ENCODE data around the gene LMF1. TPM values are rescaled to one million over a fixed set of nuclear protein-coding genes. Genes with fewer than 3 reads are reported as not detected.

The LMF1 gene
- total RNA-seq, 1 donor from 2014 or later, result 14.3 TPM

DNA sequence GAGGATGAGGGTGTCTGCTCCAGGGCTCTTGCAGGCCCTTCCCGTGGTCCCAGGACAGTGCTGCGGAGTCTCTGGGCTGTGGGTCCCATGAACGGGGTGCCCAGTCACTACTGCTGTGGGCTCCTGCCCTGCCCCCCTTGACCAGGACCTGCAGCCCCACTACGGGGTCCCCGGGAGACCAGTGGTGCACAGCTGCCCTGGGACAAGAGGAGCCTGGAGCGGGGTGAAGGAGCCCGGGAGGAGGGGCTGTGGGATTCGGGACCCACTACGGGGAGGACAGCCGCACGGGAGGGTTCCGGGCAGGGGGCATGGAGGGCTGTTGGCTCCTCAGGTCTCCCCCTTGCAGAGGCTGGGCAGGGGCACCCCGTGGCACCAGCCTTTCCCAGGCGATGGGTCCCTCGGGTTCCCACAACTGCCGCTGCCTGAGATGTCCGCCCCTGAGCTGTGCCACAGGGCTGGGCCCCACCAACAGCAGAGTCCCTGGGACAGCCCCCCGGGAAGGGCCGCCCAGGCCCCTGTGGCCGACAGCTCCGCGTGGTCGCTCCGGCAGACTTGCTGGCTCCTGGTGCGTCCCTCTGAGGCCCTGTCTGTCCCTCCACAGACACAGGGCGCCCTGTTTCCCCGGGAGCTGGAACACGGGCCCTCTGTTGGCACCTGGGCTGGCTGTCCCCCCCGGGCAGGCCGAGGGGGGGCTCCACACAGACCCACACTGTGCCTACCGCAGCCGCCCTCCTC, 118.2 kb downstream of the LMF1 start:
- DNase-seq (ENCODE audit: low spot score), result no peak
- Mint-ChIP-seq H3K27ac (no peak overlapping the region), H3K27me3 (ENCODE audit: low read depth) (no peaks in the 10 kb centered on the region), H3K9me3 (peaks cover 26% of the 10 kb centered on the region), H3K4me1 (ENCODE audit: low read depth) (no peaks in the 10 kb centered on the region), H3K4me3 (ENCODE audit: low read depth) (no peak overlapping the region), H3K36me3 (ENCODE audit: low read depth) (no peaks in the 10 kb centered on the region)
- intact Hi-C loops (cut with micrococcal nuclease), result no loop called here

DNA sequence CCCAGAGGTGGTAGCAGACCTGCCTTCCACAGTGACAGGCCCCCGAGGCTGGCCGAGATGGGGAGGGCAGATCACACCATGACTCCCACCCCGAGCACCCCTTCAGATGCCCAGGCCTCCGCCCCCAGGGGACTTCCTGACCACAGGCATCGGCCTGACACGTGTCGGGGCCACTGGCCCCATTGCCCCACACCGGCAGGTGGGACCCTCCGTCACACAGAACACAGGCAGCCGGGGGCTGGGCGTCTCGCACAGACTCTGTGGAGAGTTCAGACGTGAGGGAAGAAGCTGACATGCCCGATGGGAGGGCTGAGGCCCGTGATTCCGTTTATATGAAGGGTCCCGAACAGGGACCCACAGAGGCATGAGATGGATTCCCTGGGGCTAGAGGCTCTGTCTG, 118.9 kb downstream of the LMF1 start:
- Mint-ChIP-seq H3K27ac (no peak overlapping the region), H3K4me1 (ENCODE audit: low read depth) (no peaks in the 10 kb centered on the region), H3K4me3 (ENCODE audit: low read depth) (no peak overlapping the region), H3K36me3 (ENCODE audit: low read depth) (no peaks in the 10 kb centered on the region), H3K9me3 (peaks cover 23% of the 10 kb centered on the region), H3K27me3 (ENCODE audit: low read depth) (no peaks in the 10 kb centered on the region)
- no peak for DNase-seq (ENCODE audit: low spot score)
- intact Hi-C loops (cut with micrococcal nuclease), result no loop called here

DNA sequence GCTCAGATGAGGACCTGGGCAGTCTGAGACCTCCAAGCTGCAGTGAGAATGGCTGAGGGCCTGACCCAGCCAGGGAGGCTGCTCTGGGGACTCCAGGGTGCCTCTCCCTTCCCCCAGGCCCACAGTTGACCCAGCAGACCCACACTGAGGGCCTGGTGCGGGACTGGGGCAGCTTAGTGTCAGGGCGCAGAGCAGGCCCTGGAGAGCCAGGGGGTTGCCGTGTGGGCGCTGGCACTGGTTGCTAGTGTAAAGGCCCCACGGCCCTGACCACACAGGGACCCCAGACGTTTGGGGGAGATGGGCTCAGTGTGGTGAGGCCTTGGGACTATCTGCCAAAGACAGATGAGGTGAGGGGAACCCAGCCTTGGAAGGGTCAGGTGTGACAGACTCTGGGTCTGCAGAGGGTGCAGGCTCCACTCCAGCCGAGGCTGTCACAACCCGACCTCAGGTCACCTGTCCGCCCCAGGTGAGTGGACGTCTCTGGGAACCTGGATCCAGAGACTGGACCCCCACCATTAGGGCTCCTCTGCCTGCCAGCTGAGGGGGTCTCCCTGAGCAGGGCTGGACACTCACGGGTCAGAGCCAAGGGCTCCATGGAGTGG, 119.5 kb downstream of the LMF1 start:
- peaks cover 20% of the 10 kb centered on the region for H3K9me3 Mint-ChIP-seq
- no peaks in the 10 kb centered on the region for H3K4me1 Mint-ChIP-seq (ENCODE audit: low read depth)
- intact Hi-C loops (cut with micrococcal nuclease), result no loop called here
- no peak for DNase-seq (ENCODE audit: low spot score)
- no peaks in the 10 kb centered on the region for H3K36me3 Mint-ChIP-seq (ENCODE audit: low read depth)
- no peaks in the 10 kb centered on the region for H3K27me3 Mint-ChIP-seq (ENCODE audit: low read depth)
- no peak overlapping the region for H3K4me3 Mint-ChIP-seq (ENCODE audit: low read depth)
- no peak overlapping the region for H3K27ac Mint-ChIP-seq

DNA sequence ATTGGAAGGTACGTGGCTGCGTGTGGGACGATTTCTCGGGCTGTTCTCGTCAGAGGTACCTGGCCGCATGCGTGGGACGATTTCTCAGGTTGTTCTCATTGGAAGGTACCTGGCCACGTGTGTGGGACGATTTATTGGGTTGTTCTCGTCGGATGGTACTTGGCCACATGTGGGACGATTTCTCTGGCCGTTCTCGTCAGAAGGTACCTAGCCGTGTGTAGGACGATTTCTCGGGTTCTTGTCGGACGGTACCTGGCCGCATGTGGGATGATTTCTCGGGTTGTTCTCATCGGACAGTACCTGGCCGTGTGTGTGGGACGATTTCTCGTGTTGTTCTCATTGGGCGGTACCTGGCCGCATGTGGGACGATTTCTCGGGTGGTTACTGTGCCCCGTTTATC, 120.1 kb downstream of the LMF1 start:
- Mint-ChIP-seq H3K9me3 (peaks cover 16% of the 10 kb centered on the region), H3K4me1 (ENCODE audit: low read depth) (no peaks in the 10 kb centered on the region)

DNA sequence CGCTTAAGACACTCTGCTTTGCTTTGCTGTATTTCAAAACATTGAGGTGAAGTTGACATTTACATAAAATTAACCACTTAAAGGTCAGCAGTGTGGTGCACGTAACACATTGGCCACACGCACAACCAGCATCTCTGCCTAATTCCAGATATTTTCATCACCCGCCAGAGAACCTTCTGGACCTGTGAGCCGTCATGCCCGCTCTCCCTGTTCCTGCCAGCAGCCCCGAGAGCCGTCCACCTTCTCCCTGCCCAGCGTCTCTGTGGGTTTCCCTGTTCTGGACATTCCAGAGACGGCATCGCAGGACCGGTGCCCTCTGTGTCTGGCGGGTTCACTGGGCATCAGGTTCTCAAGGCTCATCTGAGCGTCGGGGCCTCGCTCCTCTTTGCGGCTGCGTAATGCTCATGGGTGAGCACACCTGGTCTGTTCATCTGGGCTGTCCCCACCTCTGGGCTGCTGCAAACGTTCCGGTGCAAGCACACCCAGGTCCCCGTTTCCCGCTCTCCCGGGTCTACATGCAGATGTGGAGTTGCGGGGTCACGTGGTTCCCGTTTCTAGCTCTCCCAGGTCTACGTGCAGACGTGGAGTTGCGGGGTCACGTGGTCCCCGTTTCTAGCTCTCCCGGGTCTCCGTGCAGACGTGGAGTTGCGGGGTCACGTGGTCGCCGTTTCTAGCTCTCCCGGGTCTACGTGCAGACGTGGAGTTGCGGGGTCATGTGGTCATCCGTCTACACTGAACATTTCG, 122.1 kb downstream of the LMF1 start:
- H3K27ac Mint-ChIP-seq, result no peak overlapping the region
- peaks cover 15% of the 10 kb centered on the region for H3K9me3 Mint-ChIP-seq
- no peaks in the 10 kb centered on the region for H3K27me3 Mint-ChIP-seq (ENCODE audit: low read depth)
- no peaks in the 10 kb centered on the region for H3K36me3 Mint-ChIP-seq (ENCODE audit: low read depth)
- intact Hi-C loops (cut with micrococcal nuclease), result no loop called here
- DNase-seq (ENCODE audit: low spot score), result no peak
- no peaks in the 10 kb centered on the region for H3K4me1 Mint-ChIP-seq (ENCODE audit: low read depth)
- H3K4me3 Mint-ChIP-seq (ENCODE audit: low read depth), result no peak overlapping the region

More for the DNA sequence above, 120.1 kb downstream of the LMF1 start:
- no peak overlapping the region for H3K27ac Mint-ChIP-seq
- no peak overlapping the region for H3K4me3 Mint-ChIP-seq (ENCODE audit: low read depth)
- intact Hi-C loops (cut with micrococcal nuclease), result no loop called here
- no peaks in the 10 kb centered on the region for H3K36me3 Mint-ChIP-seq (ENCODE audit: low read depth)
- DNase-seq (ENCODE audit: low spot score), result no peak
- no peaks in the 10 kb centered on the region for H3K27me3 Mint-ChIP-seq (ENCODE audit: low read depth)

DNA sequence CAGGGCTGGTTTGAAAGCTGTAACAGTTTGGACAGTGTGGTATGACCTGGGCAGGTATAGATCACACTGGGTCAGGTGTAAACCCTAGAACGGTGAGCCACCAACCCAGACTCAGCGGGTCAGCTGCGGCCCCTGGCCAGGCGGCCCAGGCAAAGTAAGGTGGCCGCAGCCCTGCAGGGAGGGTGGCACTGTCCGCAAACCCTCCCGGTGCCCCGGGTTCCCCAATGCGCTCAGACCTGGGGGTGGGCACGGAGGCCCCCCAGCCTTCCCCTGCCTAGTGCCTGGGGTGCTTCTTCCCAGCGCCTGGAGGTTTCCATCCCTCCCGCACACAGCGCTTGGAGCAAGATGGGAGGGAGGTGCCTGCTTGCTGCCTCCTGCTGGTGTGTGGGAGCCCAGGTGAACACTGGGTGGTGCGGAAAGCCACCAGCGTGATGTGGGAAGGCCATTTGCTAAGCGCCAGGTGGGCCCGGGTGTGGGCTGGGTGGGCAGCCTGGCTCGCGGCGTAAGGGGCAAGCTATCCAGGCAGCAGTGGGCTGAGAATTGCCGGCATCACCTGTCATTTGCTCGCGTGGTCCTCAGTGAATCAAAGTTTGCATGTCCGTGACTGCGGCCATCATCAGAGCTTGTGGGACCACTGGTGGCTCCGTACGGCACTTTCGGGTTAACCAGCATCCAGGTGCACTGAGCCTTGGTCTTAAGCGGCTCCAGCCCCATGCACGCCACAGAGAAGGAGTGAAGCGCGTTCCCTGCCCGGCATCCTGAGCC, 122.9 kb downstream of the LMF1 start:
- H3K27ac Mint-ChIP-seq, result no peak overlapping the region
- intact Hi-C loops (cut with micrococcal nuclease), result no loop called here
- H3K4me3 Mint-ChIP-seq (ENCODE audit: low read depth), result no peak overlapping the region
- H3K9me3 Mint-ChIP-seq, result peaks cover 15% of the 10 kb centered on the region
- no peaks in the 10 kb centered on the region for H3K4me1 Mint-ChIP-seq (ENCODE audit: low read depth)
- H3K27me3 Mint-ChIP-seq (ENCODE audit: low read depth), result no peaks in the 10 kb centered on the region
- DNase-seq (ENCODE audit: low spot score), result no peak
- H3K36me3 Mint-ChIP-seq (ENCODE audit: low read depth), result no peaks in the 10 kb centered on the region

DNA sequence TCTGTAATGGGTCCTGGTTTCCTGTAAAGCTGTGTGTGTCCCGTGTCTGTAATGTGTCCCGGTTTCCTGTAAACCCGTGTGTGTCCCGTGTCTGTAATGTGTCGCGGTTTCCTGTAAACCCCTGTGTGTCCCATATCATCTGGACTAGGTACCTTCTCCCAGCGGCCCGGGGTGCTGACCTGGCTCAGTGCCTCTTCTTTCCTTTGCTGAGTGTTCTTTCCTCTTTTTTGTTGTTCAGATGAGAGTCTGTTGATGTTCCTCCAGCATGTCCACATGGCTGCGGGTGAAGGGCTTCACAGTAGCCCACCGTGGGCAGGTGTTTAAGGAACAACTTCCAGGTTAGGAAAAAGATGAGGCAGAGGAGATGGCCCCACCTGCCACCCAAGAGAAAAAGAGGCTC, 123.6 kb downstream of the LMF1 start:
- H3K36me3 Mint-ChIP-seq (ENCODE audit: low read depth), result no peaks in the 10 kb centered on the region
- peaks cover 15% of the 10 kb centered on the region for H3K9me3 Mint-ChIP-seq
- no peaks in the 10 kb centered on the region for H3K4me1 Mint-ChIP-seq (ENCODE audit: low read depth)
- H3K27ac Mint-ChIP-seq, result no peak overlapping the region
- intact Hi-C loops (cut with micrococcal nuclease), result no loop called here
- no peak for DNase-seq (ENCODE audit: low spot score)
- H3K27me3 Mint-ChIP-seq (ENCODE audit: low read depth), result no peaks in the 10 kb centered on the region
- H3K4me3 Mint-ChIP-seq (ENCODE audit: low read depth), result no peak overlapping the region

DNA sequence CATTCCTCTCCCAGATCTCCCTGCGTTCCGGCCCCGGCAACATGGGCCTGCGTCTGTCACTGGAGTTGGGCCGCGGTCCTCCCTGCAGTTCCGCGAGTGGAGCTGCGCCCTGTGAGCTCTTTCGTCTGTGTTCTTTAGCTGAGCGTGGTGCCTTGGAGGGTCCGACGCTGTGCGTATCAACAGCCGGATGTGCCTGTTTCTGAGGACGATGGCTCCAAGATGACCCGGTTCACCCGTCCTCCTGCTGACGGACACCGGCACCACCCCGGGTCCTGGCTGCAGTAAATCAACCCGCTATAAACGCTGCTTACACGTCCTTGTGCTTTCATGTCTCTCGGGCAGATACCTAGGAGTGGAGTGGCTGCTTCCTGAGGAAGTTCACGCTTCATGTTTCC, 125.4 kb downstream of the LMF1 start:
- Mint-ChIP-seq H3K4me1 (ENCODE audit: low read depth) (no peaks in the 10 kb centered on the region), H3K27me3 (ENCODE audit: low read depth) (no peaks in the 10 kb centered on the region), H3K4me3 (ENCODE audit: low read depth) (no peak overlapping the region), H3K36me3 (ENCODE audit: low read depth) (no peaks in the 10 kb centered on the region), H3K27ac (no peak overlapping the region), H3K9me3 (peaks cover 7% of the 10 kb centered on the region)
- intact Hi-C loops (cut with micrococcal nuclease), result no loop called here
- DNase-seq (ENCODE audit: low spot score), result no peak

DNA sequence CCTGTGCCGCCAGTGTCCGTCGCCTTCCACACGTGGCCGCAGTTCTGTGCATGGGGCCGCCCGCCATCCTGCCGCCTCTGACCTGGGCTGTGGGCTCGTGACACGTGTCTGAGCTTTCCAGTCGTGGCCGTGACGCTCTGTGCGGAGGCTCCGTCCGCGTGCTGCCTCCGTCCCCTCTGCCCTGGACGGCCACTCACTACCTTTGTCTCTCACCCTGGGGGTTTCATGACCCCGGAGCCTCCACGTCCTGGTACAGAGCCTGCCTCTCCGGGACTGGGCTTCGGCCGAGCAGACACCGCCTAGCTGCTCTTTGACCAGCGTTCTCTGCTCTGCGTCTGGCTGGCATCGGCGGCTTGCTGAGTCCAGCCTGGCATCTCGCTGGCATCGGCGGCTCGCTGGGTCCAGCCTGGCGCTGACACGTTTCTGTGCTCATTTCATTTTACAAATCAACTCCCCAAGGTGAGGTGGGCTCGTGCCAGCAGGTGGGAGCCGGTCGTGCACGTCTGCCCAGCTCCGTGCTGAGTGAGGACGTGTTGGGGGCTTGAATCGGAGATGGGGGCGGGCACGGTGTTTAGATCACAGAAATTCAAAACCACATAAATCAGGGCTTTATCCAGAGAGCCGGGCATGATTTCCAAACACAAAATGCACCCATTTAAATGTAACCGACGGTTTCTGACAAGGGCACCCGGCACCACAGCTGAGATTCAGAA, 126.0 kb downstream of the LMF1 start:
- Mint-ChIP-seq H3K9me3 (peaks cover 1% of the 10 kb centered on the region), H3K4me3 (ENCODE audit: low read depth) (no peak overlapping the region), H3K36me3 (ENCODE audit: low read depth) (no peaks in the 10 kb centered on the region), H3K4me1 (ENCODE audit: low read depth) (no peaks in the 10 kb centered on the region), H3K27me3 (ENCODE audit: low read depth) (no peaks in the 10 kb centered on the region), H3K27ac (no peak overlapping the region)
- DNase-seq (ENCODE audit: low spot score), result no peak
- intact Hi-C loops (cut with micrococcal nuclease), result no loop called here

DNA sequence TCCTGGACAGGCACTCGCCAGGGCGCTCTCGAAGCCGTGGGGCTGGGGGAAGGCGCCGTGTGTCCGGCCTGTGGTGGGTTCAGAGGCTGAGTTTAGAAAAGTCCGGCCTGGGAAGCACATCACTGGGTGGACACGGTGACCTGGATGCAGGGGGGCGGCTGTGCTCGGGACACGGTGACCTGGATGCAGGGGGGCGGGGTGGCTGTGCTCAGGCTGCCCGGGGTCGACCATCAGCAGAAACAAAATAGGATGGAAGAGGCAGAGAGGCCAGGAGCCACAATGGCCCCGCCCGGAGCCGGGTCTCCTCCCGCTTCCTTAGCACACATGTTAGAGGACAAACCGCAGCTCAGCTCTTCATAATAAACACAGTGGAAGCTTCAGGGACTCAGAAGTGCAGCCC, 127.0 kb downstream of the LMF1 start:
- Mint-ChIP-seq H3K27ac (no peak overlapping the region), H3K27me3 (ENCODE audit: low read depth) (no peaks in the 10 kb centered on the region), H3K9me3 (peaks cover 3% of the 10 kb centered on the region), H3K4me3 (ENCODE audit: low read depth) (no peak overlapping the region), H3K36me3 (ENCODE audit: low read depth) (no peaks in the 10 kb centered on the region), H3K4me1 (ENCODE audit: low read depth) (no peaks in the 10 kb centered on the region)
- intact Hi-C loops (cut with micrococcal nuclease), result no loop called here
- DNase-seq (ENCODE audit: low spot score), result no peak

DNA sequence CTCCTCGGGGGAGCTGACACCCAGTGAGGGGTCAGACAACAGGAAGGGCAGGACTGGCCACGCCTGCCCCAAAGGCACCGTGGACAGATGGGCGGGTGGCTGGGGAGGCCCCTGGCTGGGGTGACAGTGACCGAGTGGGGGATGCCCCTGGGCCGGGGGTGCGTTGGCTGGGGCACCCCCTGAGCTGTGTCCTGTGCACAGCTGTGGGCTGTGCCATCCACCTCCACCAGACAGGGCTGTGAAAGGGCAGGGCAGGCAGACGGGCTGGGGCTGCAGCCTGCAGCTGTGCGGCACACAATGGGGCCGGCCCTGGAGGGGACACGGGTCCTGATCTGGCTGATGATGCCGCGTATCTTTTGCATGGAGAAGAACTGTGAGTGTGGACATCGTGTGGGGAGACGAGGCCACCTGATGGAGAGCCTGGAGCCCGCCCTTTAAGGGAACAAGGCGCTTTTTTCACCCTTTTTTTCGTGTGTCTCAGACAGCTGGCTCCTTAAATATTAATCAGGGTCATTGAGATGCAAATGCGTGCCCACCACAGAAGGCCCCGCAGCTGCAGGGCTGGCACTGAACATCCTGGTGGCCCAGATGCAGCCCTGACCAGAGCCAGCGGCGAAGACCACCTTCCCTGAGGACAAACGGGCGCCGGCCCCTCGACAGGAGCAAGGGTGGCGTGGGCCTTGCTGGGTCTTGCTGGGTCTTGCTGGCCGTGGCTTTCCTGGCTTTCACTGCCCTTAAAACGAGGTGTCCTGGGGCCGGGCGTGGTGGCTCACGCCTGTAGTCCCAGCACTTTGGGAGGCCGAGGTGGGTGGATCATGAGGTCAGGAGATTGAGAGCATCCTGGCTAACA, 127.8 kb downstream of the LMF1 start:
- H3K27ac Mint-ChIP-seq, result no peak overlapping the region

DNA sequence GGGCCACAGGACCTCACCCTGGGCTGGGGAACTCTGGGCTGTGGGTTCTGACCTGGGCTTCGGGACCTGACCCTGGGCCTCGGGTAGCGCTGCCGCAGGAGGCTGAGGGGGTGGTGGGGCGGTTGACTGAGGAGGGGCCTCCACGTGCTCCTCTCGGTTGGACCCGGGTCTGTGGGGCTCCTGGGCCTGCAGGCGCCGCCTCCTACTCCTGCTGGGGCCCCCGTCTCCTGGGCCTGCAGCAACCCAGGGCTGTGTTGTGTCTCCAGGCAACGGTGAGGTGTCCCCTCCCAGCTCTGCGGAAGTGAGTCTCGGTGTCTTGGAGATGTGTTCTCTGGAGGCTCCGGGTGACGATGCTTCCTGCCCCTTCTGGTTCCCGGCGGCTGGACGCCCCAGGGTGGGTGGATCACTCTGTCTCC, 128.7 kb downstream of the LMF1 start:
- Mint-ChIP-seq H3K27me3 (ENCODE audit: low read depth) (no peaks in the 10 kb centered on the region), H3K4me1 (ENCODE audit: low read depth) (no peaks in the 10 kb centered on the region), H3K9me3 (peaks cover 6% of the 10 kb centered on the region), H3K27ac (no peak overlapping the region), H3K36me3 (ENCODE audit: low read depth) (no peaks in the 10 kb centered on the region), H3K4me3 (ENCODE audit: low read depth) (no peak overlapping the region)
- intact Hi-C loops (cut with micrococcal nuclease), result no loop called here
- DNase-seq (ENCODE audit: low spot score), result no peak

More for the DNA sequence above, 127.8 kb downstream of the LMF1 start:
- Mint-ChIP-seq H3K9me3 (peaks cover 5% of the 10 kb centered on the region), H3K36me3 (ENCODE audit: low read depth) (no peaks in the 10 kb centered on the region), H3K27me3 (ENCODE audit: low read depth) (no peaks in the 10 kb centered on the region), H3K4me1 (ENCODE audit: low read depth) (no peaks in the 10 kb centered on the region), H3K4me3 (ENCODE audit: low read depth) (no peak overlapping the region)
- intact Hi-C loops (cut with micrococcal nuclease), result no loop called here
- no peak for DNase-seq (ENCODE audit: low spot score)
